HG02610 (cell line): Measurements from ENCODE around the gene NR2F6.

Source experiments
- ATAC-seq: cut with Tn5 transposase; IDR thresholded peaks from one replicate; pipeline ENCODE4 v1.9.1; 2021; ENCODE audit warnings: mild to moderate bottlenecking, moderate library complexity; ENCODE audit not compliant: unreplicated experiment

The NR2F6 gene

DNA sequence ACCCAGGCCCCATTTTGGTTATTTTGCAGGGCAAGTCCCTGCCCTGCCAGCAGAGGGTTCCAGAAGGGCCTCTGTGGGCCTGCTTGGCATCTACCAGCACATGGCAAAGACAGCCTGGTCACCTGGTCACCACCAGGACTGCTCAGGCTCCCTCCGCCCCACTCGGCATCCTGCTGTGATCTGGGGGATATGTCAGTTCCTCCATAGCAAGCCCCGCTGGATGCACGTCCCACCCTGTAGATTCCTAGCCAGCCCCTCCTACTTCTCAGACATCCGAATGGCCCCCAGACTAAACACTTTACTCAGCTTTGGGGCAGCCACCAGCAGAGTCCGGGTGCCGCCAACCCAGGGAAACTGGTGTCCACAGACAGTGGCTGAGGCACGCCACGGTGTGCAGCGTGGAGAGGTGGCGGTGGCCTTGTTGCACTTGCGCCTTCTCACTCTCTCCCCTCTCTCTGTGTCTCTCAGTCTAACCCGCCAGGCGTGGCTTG, 62.4 kb downstream of the NR2F6 start:
- peak; percentile 15 for ATAC-seq
